Measurements from ENCODE around the gene TARDBP.
"Not testable (repeated sequence)": the region's sequence is repeated elsewhere in the genome, so short reads cannot be mapped to it uniquely, and the experiment has no call there.

TARDBP gene

DNA sequence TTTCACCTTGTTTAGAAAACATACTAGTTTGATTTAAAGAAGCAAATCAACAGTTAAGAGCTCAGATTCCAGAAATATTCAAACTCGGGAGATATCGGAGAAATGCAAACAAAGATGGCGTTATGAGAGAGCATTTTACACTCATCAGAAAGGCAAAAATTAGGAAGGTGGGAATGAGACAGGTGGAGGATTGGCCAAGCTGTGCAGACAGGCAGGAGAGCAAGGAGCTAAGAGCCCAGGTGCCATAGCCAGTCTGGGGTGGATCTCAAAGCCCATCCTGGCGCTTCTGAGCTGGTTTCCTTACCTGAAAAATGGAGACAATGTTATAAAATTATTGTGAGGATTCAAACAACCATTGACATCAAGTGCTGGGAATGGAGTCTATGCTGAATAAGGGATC is 19.6 kb upstream of the TARDBP start:
- DNase-seq (ENCODE audit: low read depth): no peak

DNA sequence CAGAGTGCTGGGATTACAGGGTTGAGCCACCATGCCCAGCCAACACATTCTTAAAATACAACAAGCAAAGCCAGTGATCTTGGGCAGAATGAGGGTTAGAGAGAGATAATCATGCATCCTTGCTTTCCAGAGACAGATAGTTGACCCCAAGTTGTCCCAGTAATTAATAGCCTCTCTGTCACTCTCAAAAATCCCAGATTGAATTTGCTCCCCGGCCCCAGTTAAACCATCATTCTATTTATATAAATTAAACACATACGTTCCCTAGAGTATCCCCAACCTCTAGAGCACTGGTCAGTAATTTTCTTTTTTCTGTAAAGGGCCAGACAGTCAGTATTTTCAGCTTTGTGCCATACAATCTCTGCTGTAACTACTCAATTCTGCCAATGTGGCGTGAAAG is 16.4 kb upstream of the TARDBP start:
- DNase-seq (ENCODE audit: low read depth): no peak

DNA sequence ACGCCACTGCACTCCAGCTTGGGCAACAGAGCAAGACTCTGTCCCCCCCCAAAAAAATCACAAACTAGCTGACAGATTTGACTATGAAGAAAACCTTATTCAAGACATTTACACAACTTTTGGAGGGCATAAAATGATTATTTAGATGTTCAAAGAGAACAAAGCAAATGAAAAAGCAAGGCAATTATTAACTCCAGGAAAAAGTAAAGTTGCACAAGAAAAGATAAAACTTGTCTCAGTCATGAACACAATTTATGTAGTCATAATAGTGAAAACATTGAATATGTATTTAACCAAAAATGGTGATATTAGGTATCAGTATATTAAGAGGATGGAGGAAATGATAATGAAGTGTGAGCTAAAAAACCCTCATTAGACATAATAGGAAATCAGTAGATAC is 11.9 kb upstream of the TARDBP start:
- no peak for DNase-seq (ENCODE audit: low read depth)

- DNase-seq (ENCODE audit: low read depth): peak; percentile 53
Observed at GRCh38 chr1:11013160-11013531, 692 bp downstream of the TARDBP start.

- not testable (repeated sequence) for DNase-seq (ENCODE audit: low read depth)
Observed at GRCh38 chr1:11019358-11019757, 6.9 kb downstream of the TARDBP start.

- DNase-seq (ENCODE audit: low read depth): no peak
Observed at GRCh38 chr1:11019971-11020370, 7.5 kb downstream of the TARDBP start.

DNA sequence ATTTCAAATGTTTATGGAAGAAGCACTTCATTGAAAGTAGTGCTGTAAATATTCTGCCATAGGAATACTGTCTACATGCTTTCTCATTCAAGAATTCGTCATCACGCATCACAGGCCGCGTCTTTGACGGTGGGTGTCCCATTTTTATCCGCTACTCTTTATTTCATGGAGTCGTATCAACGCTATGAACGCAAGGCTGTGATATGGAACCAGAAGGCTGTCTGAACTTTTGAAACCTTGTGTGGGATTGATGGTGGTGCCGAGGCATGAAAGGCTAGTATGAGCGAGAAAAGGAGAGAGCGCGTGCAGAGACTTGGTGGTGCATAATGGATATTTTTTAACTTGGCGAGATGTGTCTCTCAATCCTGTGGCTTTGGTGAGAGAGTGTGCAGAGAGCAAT is 10.7 kb downstream of the TARDBP start:
- no peak for DNase-seq (ENCODE audit: low read depth)

DNA sequence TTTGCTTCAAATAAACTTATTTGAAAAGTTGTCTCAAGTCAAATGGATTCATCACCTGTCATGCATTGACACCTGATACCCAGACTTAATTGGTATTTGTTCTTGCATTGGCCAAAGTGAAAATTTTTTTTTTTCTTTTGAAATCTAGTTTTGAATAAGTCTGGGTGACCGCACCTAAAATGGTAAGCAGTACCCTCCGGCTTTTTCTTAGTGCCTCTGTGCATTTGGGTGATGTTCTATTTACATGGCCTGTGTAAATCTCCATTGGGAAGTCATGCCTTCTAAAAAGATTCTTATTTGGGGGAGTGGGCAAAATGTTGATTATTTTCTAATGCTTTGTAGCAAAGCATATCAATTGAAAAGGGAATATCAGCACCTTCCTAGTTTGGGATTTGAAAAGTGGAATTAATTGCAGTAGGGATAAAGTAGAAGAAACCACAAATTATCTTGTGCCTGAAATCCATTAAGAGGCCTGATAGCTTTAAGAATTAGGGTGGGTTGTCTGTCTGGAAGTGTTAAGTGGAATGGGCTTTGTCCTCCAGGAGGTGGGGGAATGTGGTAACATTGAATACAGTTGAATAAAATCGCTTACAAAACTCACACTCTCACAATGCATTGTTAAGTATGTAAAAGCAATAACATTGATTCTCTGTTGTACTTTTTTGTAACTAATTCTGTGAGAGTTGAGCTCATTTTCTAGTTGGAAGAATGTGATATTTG is 11.9 kb downstream of the TARDBP start:
- DNase-seq (ENCODE audit: low read depth): no peak

DNA sequence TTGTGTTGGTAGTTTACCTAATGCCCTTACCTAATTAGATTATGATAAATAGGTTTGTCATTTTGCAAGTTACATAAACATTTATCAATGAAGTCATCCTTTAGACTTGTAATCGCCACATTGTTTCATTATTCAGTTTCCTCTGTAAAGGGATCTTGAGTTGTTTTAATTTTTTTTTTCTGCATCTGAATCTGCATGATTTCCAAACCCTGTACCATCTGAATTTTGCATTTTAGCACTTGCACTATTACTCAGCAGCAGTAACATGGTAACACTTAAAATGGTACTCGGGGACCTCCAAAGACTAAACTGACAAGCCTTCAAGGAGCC is 12.4 kb downstream of the TARDBP start:
- DNase-seq (ENCODE audit: low read depth): no peak

GRCh38 chr1:11025618-11026017 is 13.2 kb downstream of the TARDBP start:
- DNase-seq (ENCODE audit: low read depth): no peak

- no peak for DNase-seq (ENCODE audit: low read depth)
Observed at GRCh38 chr1:11026052-11026451, 13.6 kb downstream of the TARDBP start.

GRCh38 chr1:11026903-11027302 is 14.4 kb downstream of the TARDBP start:
- DNase-seq (ENCODE audit: low read depth): no peak

DNA sequence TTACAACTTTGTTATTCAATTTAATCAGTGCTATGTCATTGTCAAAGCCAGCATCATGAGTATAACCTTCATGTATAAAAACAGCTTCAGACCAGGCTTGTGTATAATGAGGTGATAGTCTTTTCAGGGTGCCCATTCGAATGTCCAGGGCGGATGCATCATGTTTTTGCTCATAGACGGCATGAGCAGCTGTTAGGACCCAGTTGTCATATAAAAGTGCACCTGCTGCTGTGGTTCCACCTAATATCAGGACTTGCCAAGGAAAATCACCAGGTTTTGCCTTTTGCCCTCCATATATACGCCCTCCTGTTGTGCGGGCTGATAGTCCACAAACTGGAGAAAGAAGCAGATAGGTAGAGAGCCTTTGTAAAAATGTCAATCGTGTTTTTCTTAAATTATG is 14.9 kb downstream of the TARDBP start:
- no peak for DNase-seq (ENCODE audit: low read depth)

DNA sequence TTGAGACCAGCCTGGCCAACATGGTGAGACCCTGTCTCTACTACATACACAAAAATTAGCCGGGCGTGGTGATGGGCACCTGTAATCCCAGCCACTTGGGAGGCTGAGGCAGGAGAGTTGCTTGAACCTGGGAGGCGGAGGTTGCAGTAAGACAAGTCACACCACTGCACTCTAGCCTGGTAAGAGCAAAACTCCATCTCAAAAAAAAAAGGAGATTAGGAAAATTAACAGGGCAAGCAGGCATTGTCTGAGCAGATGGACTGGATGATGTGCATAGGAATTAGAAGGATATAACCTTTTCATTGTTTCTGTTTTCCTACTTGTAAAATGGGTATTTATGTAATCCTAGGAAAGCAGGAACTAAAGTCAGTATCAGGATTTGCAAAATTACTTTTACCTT is 15.6 kb downstream of the TARDBP start:
- no peak for DNase-seq (ENCODE audit: low read depth)

DNA sequence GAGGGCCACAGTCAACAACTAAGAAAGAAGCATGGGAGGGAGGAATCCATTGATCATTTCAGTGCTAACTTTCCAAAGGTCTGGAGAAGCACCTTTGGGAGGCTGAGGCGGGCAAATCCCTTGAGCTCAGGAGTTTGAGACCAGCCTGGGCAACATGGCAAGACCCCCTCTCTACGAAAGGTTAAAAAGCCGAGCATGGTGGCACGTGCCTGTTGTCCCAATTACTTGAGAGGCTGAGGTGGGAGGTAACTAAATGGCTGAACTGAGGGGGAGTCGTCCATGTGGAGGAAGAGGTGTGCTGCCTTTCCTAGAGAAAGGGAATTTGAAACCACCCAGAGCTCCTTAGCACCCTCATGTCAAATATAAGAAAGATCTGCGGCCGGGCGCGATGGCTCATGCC is 18.4 kb downstream of the TARDBP start:
- no peak for DNase-seq (ENCODE audit: low read depth)

GRCh38 chr1:11031624-11032262 is 19.3 kb downstream of the TARDBP start:
- DNase-seq (ENCODE audit: low read depth): no peak

- not testable (repeated sequence) for DNase-seq (ENCODE audit: low read depth)
Observed at GRCh38 chr1:11037019-11037739, 24.7 kb downstream of the TARDBP start.

- peak; percentile 84 for DNase-seq (ENCODE audit: low read depth)
Observed at GRCh38 chr1:11037740-11038182, 25.3 kb downstream of the TARDBP start.

DNA sequence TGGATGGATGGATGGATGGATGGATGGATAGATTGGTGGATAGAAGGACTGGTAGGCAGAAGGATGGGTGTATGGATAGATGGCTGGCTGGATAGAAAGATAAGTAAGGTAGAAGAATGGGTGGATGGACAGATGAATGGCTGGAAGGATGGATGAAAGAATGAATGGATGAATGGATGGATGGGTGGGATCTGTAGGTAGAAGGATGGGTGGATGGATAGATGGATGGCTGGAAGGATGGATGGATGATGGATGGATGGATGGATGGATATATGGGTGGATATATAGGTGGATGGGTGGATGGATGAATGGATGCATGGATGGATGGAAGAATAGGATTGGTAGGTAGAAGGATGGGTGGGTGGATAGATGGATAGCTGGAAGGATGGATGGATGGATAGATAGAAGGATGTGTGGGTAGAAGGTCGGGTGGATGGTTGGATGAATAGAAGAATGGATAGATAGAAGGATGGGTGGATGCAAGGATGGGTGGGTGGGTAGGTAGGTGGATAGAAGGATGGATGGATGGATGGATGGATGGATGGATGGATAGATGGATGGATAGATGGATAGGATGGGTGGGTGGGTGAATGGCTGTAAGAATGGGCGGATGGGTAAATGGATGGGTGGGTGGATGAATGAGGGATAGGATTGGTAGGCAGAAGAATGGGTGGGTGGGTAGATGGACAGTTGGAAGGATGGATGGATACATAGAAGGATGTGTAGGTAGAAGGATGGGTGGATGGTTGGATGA is 27.1 kb downstream of the TARDBP start:
- DNase-seq (ENCODE audit: low read depth): no peak

- DNase-seq (ENCODE audit: low read depth): not testable (repeated sequence)
Observed at GRCh38 chr1:11040105-11040429, 27.6 kb downstream of the TARDBP start.

- DNase-seq (ENCODE audit: low read depth): no peak
Observed at GRCh38 chr1:11041048-11041447, 28.6 kb downstream of the TARDBP start.

GRCh38 chr1:11042065-11042464 is 29.6 kb downstream of the TARDBP start:
- DNase-seq (ENCODE audit: low read depth): no peak
